HepG2 (cell line): Measurements from ENCODE around the gene THOC1. TPM values are rescaled to one million over a fixed set of nuclear protein-coding genes. Genes with fewer than 3 reads are reported as not detected.
A peak's percentile ranks its signal among the peaks of the same experiment; 100 is the strongest.

Experiments
- ATAC-seq: fragments of 200-7000 bp; cut with Tn5 transposase; 3 replicates; pipeline ENCODE4 v1.9.1; 2020; ENCODE audit warnings: mild to moderate bottlenecking, moderate library complexity
- BruUV-seq: library from RNA; stranded (reverse); fragments of 400-500 nt; replicated peaks from 2 replicates; lab custom pipeline; 2021; lab: Mats Ljungman, UMichigan
- CTCF ChIA-PET: fragments of 300-600 bp; formaldehyde crosslinking; extraction: SDS; loops from one replicate; lab custom pipeline; 2021; ENCODE audit warnings: low total read pairs, inconsistent platforms, low intra/inter-chr PET ratio; lab: Yijun Ruan, JAX
- POLR2A ChIA-PET: fragments of 350-600 bp; sonication (Branson Sonifier 250); formaldehyde crosslinking; loops from one replicate; lab custom pipeline; 2020; ENCODE audit warnings: antibody characterized with exemption, inconsistent platforms; lab: Yijun Ruan, JAX
- DNase-seq: peaks from one replicate; pipeline ENCODE4 v3.0.0-alpha.2; 2015; ENCODE audit warnings: low spot score
- FAIRE-seq: peaks from 3 replicates; lab custom pipeline; 2011; peaks lifted over from hg19 to GRCh38; lab: Jason Lieb, UNC
- H2AFZ ChIP-seq: one replicate; pipeline ENCODE4 v1.6.1; 2011; ENCODE audit warnings: low read length, inconsistent platforms
- H3K27ac ChIP-seq: fragments of 300-600 bp; 3 replicates; pipeline ENCODE4 v1.8.0; 2011; ENCODE audit warnings: mixed run types, mild to moderate bottlenecking, mixed read lengths, low read length, inconsistent platforms; ENCODE audit not compliant: insufficient read depth; ENCODE audit errors: extremely low read length
- H3K27me3 ChIP-seq, 2 experiments: fragments of 200-600 bp in 1 of 2; 2 replicates in 1 of 2; 3 replicates in 1 of 2; pipeline versions ENCODE4 v1.6.0 to v1.8.0; 2011; ENCODE audit warnings: low read length in 2 of 2, mild to moderate bottlenecking in 2 of 2, moderate library complexity in 2 of 2, inconsistent platforms in 1 of 2; ENCODE audit not compliant: insufficient read depth in 2 of 2, control insufficient read depth in 1 of 2
- H3K36me3 ChIP-seq, 2 experiments: fragments of 200-600 bp in 1 of 2; replicated peaks in 1 of 2; 2 replicates in 1 of 2; 3 replicates in 1 of 2; pipeline versions ENCODE4 v1.5.1 to v1.8.0; 2011; ENCODE audit warnings: low read length in 2 of 2, inconsistent platforms in 1 of 2; ENCODE audit not compliant: insufficient read depth in 2 of 2, control insufficient read depth in 1 of 2
- H3K4me1 ChIP-seq: 2 replicates; pipeline ENCODE4 v1.5.1; 2012; ENCODE audit warnings: low read length, inconsistent platforms; ENCODE audit not compliant: insufficient read depth
- H3K4me2 ChIP-seq: 2 replicates; pipeline ENCODE4 v1.6.0; 2011; ENCODE audit warnings: low read depth, low read length, inconsistent platforms
- H3K4me3 ChIP-seq, 3 experiments: fragments of 200-600 bp in 1 of 3; sonication (generic), shearing (Covaris generic) in 1 of 3; replicated peaks in 1 of 3; 2 replicates each; pipeline ENCODE4 v1.5.1; 2011 to 2016; ENCODE audit warnings: low read length in 3 of 3, inconsistent platforms in 2 of 3, low read depth in 2 of 3, mild to moderate bottlenecking in 2 of 3, control low read depth in 1 of 3, mixed read lengths in 1 of 3; ENCODE audit not compliant: insufficient read depth in 1 of 3
- H3K79me2 ChIP-seq: one replicate; pipeline ENCODE4 v1.6.1; 2011; ENCODE audit warnings: low read length, inconsistent platforms; ENCODE audit not compliant: insufficient read depth
- H3K9ac ChIP-seq: 2 replicates; pipeline ENCODE4 v1.6.0; 2011; ENCODE audit warnings: mild to moderate bottlenecking, low read depth, low read length, inconsistent platforms; ENCODE audit not compliant: insufficient read depth
- H3K9me3 ChIP-seq: 2 replicates; pipeline ENCODE4 v1.5.1; 2012; ENCODE audit warnings: mild to moderate bottlenecking, low read length
- H4K20me1 ChIP-seq: 2 replicates; pipeline ENCODE4 v1.6.0; 2011; ENCODE audit warnings: inconsistent platforms, mild to moderate bottlenecking, low read length, moderate library complexity; ENCODE audit not compliant: insufficient read depth
- FOXC1 ChIP-seq: sonication (generic); formaldehyde crosslinking; IDR thresholded peaks from 2 replicates; pipeline ENCODE4 v1.8.0; 2022; ENCODE audit warnings: mild to moderate bottlenecking, missing genetic modification reagents, borderline replicate concordance
- HMGA1 ChIP-seq: sonication (generic); formaldehyde crosslinking; conservative IDR thresholded peaks from 2 replicates; pipeline ENCODE4 v1.4.0; 2020; ENCODE audit warnings: missing genetic modification reagents
- LBX2 ChIP-seq: sonication (generic); formaldehyde crosslinking; IDR thresholded peaks from 2 replicates; pipeline ENCODE4 v1.5.0; 2020; ENCODE audit warnings: missing genetic modification reagents, mild to moderate bottlenecking, borderline replicate concordance
- NFIB ChIP-seq: sonication (generic); formaldehyde crosslinking; IDR thresholded peaks from 2 replicates; pipeline ENCODE4 v1.9.0; 2021; ENCODE audit warnings: missing genetic modification reagents, mild to moderate bottlenecking, borderline replicate concordance
- NONO ChIP-seq, 2 experiments: fragments of 450-650 bp in 1 of 2; sonication (generic) in 1 of 2; formaldehyde crosslinking in 1 of 2; IDR thresholded peaks in 1 of 2; conservative IDR thresholded peaks in 1 of 2; 2 replicates each; pipeline versions ENCODE4 v1.6.1 to v1.8.0; 2017 to 2022; ENCODE audit warnings: mild to moderate bottlenecking in 1 of 2, missing genetic modification reagents in 1 of 2, moderate library complexity in 1 of 2
- SAFB2 ChIP-seq: sonication (generic); formaldehyde crosslinking; IDR thresholded peaks from 2 replicates; pipeline ENCODE4 v1.5.1; 2020; ENCODE audit warnings: missing genetic modification reagents, low read depth, mild to moderate bottlenecking, borderline replicate concordance
- ZBTB14 ChIP-seq: sonication (generic); formaldehyde crosslinking; IDR thresholded peaks from 2 replicates; pipeline ENCODE4 v1.4.0; 2020; ENCODE audit warnings: missing genetic modification reagents
- ZNF12 ChIP-seq: sonication (generic); formaldehyde crosslinking; IDR thresholded peaks from 2 replicates; pipeline ENCODE4 v1.5.0; 2020; ENCODE audit warnings: missing genetic modification reagents
- ZNF275 ChIP-seq: sonication (generic); formaldehyde crosslinking; IDR thresholded peaks from 2 replicates; pipeline ENCODE4 v1.8.0; 2022; ENCODE audit warnings: missing genetic modification reagents, mild to moderate bottlenecking, inconsistent platforms, borderline replicate concordance
- ZNF616 ChIP-seq: sonication (generic); formaldehyde crosslinking; IDR thresholded peaks from 2 replicates; pipeline ENCODE4 v1.5.0; 2020; ENCODE audit warnings: low read depth, mild to moderate bottlenecking, missing genetic modification reagents
- ZNF766 ChIP-seq: sonication (generic); formaldehyde crosslinking; IDR thresholded peaks from 2 replicates; pipeline ENCODE4 v1.5.0; 2020; ENCODE audit warnings: missing genetic modification reagents, borderline replicate concordance
- WGBS: methylation state at CpG from one replicate; pipeline ENCODE4 v1.1.6; 2017; ENCODE audit warnings: low lambda C conversion rate; 5-methylcytosine and 5-hydroxymethylcytosine counted together
- in situ Hi-C: cut with HindIII; loops from 2 replicates; pipeline ENCODE4 v1.10.0; 2017; ENCODE audit warnings: low pct_unique_long_range_greater_than_20kb; ENCODE audit not compliant: extremely low pct_ligation_motif_present
- intact Hi-C: fragments of 100-400 bp; cut with micrococcal nuclease; formaldehyde crosslinking; loops from one replicate; pipeline ENCODE4 v1.10.0; 2022; ENCODE audit not compliant: unreplicated experiment
- polyA plus RNA-seq, 8 experiments: library from polyadenylated mRNA; depleted of rRNA in 3 of 8; stranded (reverse) in 7 of 8; unstranded in 1 of 8; fragments of >200 nt; fragmentation: Illumina TruSeq in 4 of 8; extraction: Trizol in 4 of 8; gene quantifications; 2 replicates each; pipeline versions ENCODE4 v1.2.1 to v1.2.3, GENCODE V29; 2011 to 2016; ENCODE audit warnings: low read depth in 4 of 8, missing spikeins in 1 of 8, mixed read lengths in 1 of 8; ENCODE audit not compliant: insufficient read depth in 1 of 8
- total RNA-seq, 5 experiments: library from RNA; depleted of rRNA; stranded (reverse); fragments of >200 nt; fragmentation: Illumina TruSeq; extraction: Trizol; gene quantifications; 2 replicates each; pipeline ENCODE4 v1.2.3, GENCODE V29; 2016; ENCODE audit warnings: low read depth in 1 of 5

THOC1 gene
- total and polyA plus RNA-seq, 2 of the 13 experiments (the other 11 are each of a cell fraction or from before 2014, with no cell fraction given) = 40.6 to 56.7 TPM

GRCh38 chr18:305003-305501 lies 37.2 kb upstream of the THOC1 start:
- Histone ChIP-seq H4K20me1 (no peaks in the 10 kb centered on the region), H2AFZ (no peak overlapping the region), H3K9ac (no peak overlapping the region), H3K4me3 (no peak overlapping the region), H3K36me3 (no peaks in the 10 kb centered on the region), H3K27me3 (peaks cover 0 to 25% of the 10 kb centered on the region in 2 experiments; a peak in 2 of 5 replicates), H3K9me3 (no peaks in the 10 kb centered on the region), H3K27ac (no peak overlapping the region), H3K4me1 (no peaks in the 10 kb centered on the region), H3K79me2 (no peaks in the 10 kb centered on the region), H3K4me2 (no peak overlapping the region)
- DNase-seq (no peak), FAIRE-seq (no peak), ATAC-seq (peak; percentile 60; the same call in 1 of the 3 replicates)
- in situ Hi-C loops (no loop called here), intact Hi-C loops (no loop called here)
- ChIA-PET POLR2A (no interaction called here), CTCF (no interaction called here)
- 55% methylated on average over 6 of the region's 6 CpGs for WGBS
- peak; percentile 47; the same call in 1 of the 2 replicates for TF ChIP-seq ZNF12 (CRISPR knock-in tag)
- no peak for TF ChIP-seq FOXC1 (CRISPR knock-in tag)
- no TSS peak for BruUV-seq

GRCh38 chr18:303607-304006 lies 35.8 kb upstream of the THOC1 start:
- ATAC-seq = no peak
- intact Hi-C loops (no loop called here), in situ Hi-C loops (no loop called here)
- ChIA-PET CTCF (no interaction called here), POLR2A (no interaction called here)
- no peak overlapping the region for H2AFZ ChIP-seq
- no peak overlapping the region for H3K4me2 ChIP-seq
- H3K79me2 ChIP-seq = no peaks in the 10 kb centered on the region
- no peak overlapping the region for H3K27ac ChIP-seq
- H4K20me1 ChIP-seq = no peaks in the 10 kb centered on the region
- no TSS peak for BruUV-seq
- H3K4me1 ChIP-seq = no peaks in the 10 kb centered on the region
- peaks cover 0 to 25% of the 10 kb centered on the region in 2 experiments; a peak in 2 of 5 replicates for H3K27me3 ChIP-seq
- no peaks in the 10 kb centered on the region for H3K9me3 ChIP-seq
- no peak for FAIRE-seq
- no peak for DNase-seq
- H3K4me3 ChIP-seq = no peak overlapping the region
- no peaks in the 10 kb centered on the region for H3K36me3 ChIP-seq
- H3K9ac ChIP-seq = no peak overlapping the region
- WGBS = 21% methylated on average over 2 of the region's 2 CpGs
- no peak for TF ChIP-seq NONO (IDR thresholded peaks at IDR 0.05)
- no peak for TF ChIP-seq NONO (CRISPR knock-in tag; conservative IDR thresholded peaks at IDR 0.05)
- no peak for TF ChIP-seq LBX2
- no peak for TF ChIP-seq SAFB2
- TF ChIP-seq ZNF616 (CRISPR knock-in tag) = no peak
- no peak for TF ChIP-seq HMGA1 (CRISPR knock-in tag)
- TF ChIP-seq NFIB (CRISPR knock-in tag) = no peak
- TF ChIP-seq ZNF766 = no peak
- no peak for TF ChIP-seq ZBTB14 (CRISPR knock-in tag)
- TF ChIP-seq ZNF275 (CRISPR knock-in tag) = no peak
